Measurements from ENCODE around the gene ANTXRL.
"Not testable (repeated sequence)": the region's sequence is repeated elsewhere in the genome, so short reads cannot be mapped to it uniquely, and the experiment has no call there.

- TF ChIP-seq CTCF (conservative IDR thresholded peaks at IDR 0.05; ENCODE audit: low read depth in 2 of 2); POLR2AphosphoS5 (IDR thresholded peaks at IDR 0.05; ENCODE audit: low read depth); EZH2 (IDR thresholded peaks at IDR 0.05; ENCODE audit: low read depth, unreplicated experiment); CREB1 (CRISPR knock-in tag; IDR thresholded peaks at IDR 0.05; ENCODE audit: low read depth); EZH2phosphoT487 (IDR thresholded peaks at IDR 0.05; ENCODE audit: unreplicated experiment); STAT1 (IDR thresholded peaks at IDR 0.05; ENCODE audit: unreplicated experiment); JUNB (IDR thresholded peaks at IDR 0.05; ENCODE audit: unreplicated experiment); ETS1 (IDR thresholded peaks at IDR 0.05): not testable (repeated sequence)
- TF ChIP-seq, protein P1, sequence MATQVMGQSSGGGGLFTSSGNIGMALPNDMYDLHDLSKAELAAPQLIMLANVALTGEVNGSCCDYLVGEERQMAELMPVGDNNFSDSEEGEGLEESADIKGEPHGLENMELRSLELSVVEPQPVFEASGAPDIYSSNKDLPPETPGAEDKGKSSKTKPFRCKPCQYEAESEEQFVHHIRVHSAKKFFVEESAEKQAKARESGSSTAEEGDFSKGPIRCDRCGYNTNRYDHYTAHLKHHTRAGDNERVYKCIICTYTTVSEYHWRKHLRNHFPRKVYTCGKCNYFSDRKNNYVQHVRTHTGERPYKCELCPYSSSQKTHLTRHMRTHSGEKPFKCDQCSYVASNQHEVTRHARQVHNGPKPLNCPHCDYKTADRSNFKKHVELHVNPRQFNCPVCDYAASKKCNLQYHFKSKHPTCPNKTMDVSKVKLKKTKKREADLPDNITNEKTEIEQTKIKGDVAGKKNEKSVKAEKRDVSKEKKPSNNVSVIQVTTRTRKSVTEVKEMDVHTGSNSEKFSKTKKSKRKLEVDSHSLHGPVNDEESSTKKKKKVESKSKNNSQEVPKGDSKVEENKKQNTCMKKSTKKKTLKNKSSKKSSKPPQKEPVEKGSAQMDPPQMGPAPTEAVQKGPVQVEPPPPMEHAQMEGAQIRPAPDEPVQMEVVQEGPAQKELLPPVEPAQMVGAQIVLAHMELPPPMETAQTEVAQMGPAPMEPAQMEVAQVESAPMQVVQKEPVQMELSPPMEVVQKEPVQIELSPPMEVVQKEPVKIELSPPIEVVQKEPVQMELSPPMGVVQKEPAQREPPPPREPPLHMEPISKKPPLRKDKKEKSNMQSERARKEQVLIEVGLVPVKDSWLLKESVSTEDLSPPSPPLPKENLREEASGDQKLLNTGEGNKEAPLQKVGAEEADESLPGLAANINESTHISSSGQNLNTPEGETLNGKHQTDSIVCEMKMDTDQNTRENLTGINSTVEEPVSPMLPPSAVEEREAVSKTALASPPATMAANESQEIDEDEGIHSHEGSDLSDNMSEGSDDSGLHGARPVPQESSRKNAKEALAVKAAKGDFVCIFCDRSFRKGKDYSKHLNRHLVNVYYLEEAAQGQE (IDR thresholded peaks at IDR 0.05; ENCODE audit: unreplicated experiment), result not testable (repeated sequence)
These were observed 81.0 kb downstream of the ANTXRL start for GRCh38 chr10:46367666-46368240.

Data from GM23338 (cell line).